Fibroblast of skin of right quadriceps (primary cell): ENCODE results near the gene PTPRN2.
"Not testable (repeated sequence)": the region's sequence is repeated elsewhere in the genome, so short reads cannot be mapped to it uniquely, and the experiment has no call there.

ENCODE experiments used
- DNase-seq: peaks from one replicate; pipeline ENCODE4 v3.0.0-alpha.2; 2013

Gene PTPRN2

GRCh38 chr7:157519798-157520244 lies 1067.8 kb downstream of the PTPRN2 start:
- DNase-seq, result no peak

- DNase-seq, result no peak
These were observed 1068.4 kb downstream of the PTPRN2 start for GRCh38 chr7:157519246-157519645.

- DNase-seq, result no peak
These were observed 1069.0 kb downstream of the PTPRN2 start for GRCh38 chr7:157518514-157519175.

GRCh38 chr7:157517782-157518513 lies 1069.7 kb downstream of the PTPRN2 start:
- DNase-seq, result no peak

- DNase-seq, result no peak
These were observed 1070.5 kb downstream of the PTPRN2 start for GRCh38 chr7:157516911-157517781.

- no peak for DNase-seq
These were observed 1071.3 kb downstream of the PTPRN2 start for GRCh38 chr7:157516311-157516710.

- no peak for DNase-seq
These were observed 1072.1 kb downstream of the PTPRN2 start for GRCh38 chr7:157515342-157516041.

- no peak for DNase-seq
These were observed 1072.9 kb downstream of the PTPRN2 start for GRCh38 chr7:157514746-157515145.

- DNase-seq, result no peak
These were observed 1073.3 kb downstream of the PTPRN2 start for GRCh38 chr7:157514306-157514705.

GRCh38 chr7:157513682-157514081 lies 1073.9 kb downstream of the PTPRN2 start:
- no peak for DNase-seq

GRCh38 chr7:157513162-157513621 lies 1074.4 kb downstream of the PTPRN2 start:
- no peak for DNase-seq

GRCh38 chr7:157509226-157509625 lies 1078.4 kb downstream of the PTPRN2 start:
- no peak for DNase-seq

- no peak for DNase-seq
These were observed 1079.1 kb downstream of the PTPRN2 start for GRCh38 chr7:157508477-157508881.

- DNase-seq, result no peak
These were observed 1079.6 kb downstream of the PTPRN2 start for GRCh38 chr7:157507987-157508386.

- DNase-seq, result no peak
These were observed 1081.4 kb downstream of the PTPRN2 start for GRCh38 chr7:157506268-157506667.

GRCh38 chr7:157505646-157506045 lies 1082.0 kb downstream of the PTPRN2 start:
- no peak for DNase-seq

- no peak for DNase-seq
These were observed 1084.4 kb downstream of the PTPRN2 start for GRCh38 chr7:157503229-157503628.

GRCh38 chr7:157502701-157503111 lies 1084.9 kb downstream of the PTPRN2 start:
- no peak for DNase-seq

- DNase-seq, result no peak
These were observed 1086.0 kb downstream of the PTPRN2 start for GRCh38 chr7:157501581-157501980.

GRCh38 chr7:157500989-157501540 lies 1086.6 kb downstream of the PTPRN2 start:
- DNase-seq, result not testable (repeated sequence)

- no peak for DNase-seq
These were observed 1087.3 kb downstream of the PTPRN2 start for GRCh38 chr7:157500171-157500960.

- DNase-seq, result no peak
These were observed 1087.8 kb downstream of the PTPRN2 start for GRCh38 chr7:157499835-157500153.
